Heart left ventricle (tissue), 13 donors: ENCODE measurements around the gene ZNF823.

ENCODE experiments used
- POLR2A ChIP-seq, 2 donors: fragments of 450-650 bp; IDR thresholded peaks; one replicate each; pipeline ENCODE4 v1.6.1; 2017; ENCODE audit warnings: antibody characterized with exemption in 2 of 2, mild to moderate bottlenecking in 2 of 2, moderate library complexity in 2 of 2
- TF ChIP-seq, protein P1 (sequence below), 12 donors: fragments of 200-600 bp; sonication (generic) in 4 of 12; IDR thresholded peaks; one replicate each; pipeline versions ENCODE4 v1.5.0 to v1.8.0; 2018 to 2022; ENCODE audit warnings: antibody characterized with exemption in 12 of 12, mild to moderate bottlenecking in 5 of 12
- donor health status: ischemic (EF 13 %, LVEDD 7.1; RV severe dilation, severe dysfunction).
- donor health status: DM: no; HTN: yes; CAD: no.
- donor health status: DM: no; HTN: no; CAD: no.
- donor health status: ischemic (EF 25% LVEDD 6.9; RV normal size, moderate dysfunction).
- donor health status: ischemic (EF 25% LVEDD 5.7; RV mildly dilated, moderate dysfunction).
- donor health status: ischemic (EF 35%, LVEDD 5.7; RV mildly dilated, moderate dysfunction).
- donor health status: nonischemic (EF 11% LVEDD 7.7; RV severe dilation, severe dysfunction).
- donor health status: DM: yes; HTN: yes; CAD: no.
- donor health status: PGD.
- donor health status: ischemic (EF 29% LVEDD 5.4; RV normal size, mild dysfunction).
- donor health status: nonischemic (EF 23%, LVEDD 6.1; RV moderate dilation, normal function).

DNA sequence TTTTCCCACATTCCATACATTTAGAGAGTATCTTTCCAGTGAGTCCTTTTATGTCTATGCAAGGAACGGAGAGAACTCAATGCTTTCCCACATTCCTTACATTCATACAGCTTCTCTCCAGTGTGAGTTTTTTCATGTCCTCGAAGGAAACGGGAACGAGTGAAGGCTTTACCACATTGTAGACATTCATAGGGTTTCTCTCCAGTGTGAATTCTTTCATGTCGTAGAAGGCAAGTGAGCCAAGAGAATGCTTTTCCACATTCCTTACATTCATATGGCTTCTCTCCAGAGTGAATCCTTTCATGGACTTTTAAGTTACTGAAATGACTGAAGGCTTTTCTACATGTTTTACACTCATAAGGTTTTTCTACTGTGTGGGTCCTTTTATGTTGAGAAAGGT is 17.1 kb downstream of the ZNF823 start:
- TF ChIP-seq, protein P1, sequence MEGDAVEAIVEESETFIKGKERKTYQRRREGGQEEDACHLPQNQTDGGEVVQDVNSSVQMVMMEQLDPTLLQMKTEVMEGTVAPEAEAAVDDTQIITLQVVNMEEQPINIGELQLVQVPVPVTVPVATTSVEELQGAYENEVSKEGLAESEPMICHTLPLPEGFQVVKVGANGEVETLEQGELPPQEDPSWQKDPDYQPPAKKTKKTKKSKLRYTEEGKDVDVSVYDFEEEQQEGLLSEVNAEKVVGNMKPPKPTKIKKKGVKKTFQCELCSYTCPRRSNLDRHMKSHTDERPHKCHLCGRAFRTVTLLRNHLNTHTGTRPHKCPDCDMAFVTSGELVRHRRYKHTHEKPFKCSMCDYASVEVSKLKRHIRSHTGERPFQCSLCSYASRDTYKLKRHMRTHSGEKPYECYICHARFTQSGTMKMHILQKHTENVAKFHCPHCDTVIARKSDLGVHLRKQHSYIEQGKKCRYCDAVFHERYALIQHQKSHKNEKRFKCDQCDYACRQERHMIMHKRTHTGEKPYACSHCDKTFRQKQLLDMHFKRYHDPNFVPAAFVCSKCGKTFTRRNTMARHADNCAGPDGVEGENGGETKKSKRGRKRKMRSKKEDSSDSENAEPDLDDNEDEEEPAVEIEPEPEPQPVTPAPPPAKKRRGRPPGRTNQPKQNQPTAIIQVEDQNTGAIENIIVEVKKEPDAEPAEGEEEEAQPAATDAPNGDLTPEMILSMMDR (IDR thresholded peaks at IDR 0.05) = no peak
- TF ChIP-seq POLR2A (IDR thresholded peaks at IDR 0.05) = no peak
